HG02840 (cell line): ENCODE data around the gene RPL7A.
A peak's percentile ranks its signal among the peaks of the same experiment; 100 is the strongest.
"Not testable (repeated sequence)": the region's sequence is repeated elsewhere in the genome, so short reads cannot be mapped to it uniquely, and the experiment has no call there.

Experiments used
- ATAC-seq: cut with Tn5 transposase; IDR thresholded peaks from one replicate; pipeline ENCODE4 v1.9.1; 2021; ENCODE audit warnings: mild to moderate bottlenecking, moderate library complexity, moderate number of reproducible peaks; ENCODE audit not compliant: unreplicated experiment, low FRiP score

RPL7A gene

DNA sequence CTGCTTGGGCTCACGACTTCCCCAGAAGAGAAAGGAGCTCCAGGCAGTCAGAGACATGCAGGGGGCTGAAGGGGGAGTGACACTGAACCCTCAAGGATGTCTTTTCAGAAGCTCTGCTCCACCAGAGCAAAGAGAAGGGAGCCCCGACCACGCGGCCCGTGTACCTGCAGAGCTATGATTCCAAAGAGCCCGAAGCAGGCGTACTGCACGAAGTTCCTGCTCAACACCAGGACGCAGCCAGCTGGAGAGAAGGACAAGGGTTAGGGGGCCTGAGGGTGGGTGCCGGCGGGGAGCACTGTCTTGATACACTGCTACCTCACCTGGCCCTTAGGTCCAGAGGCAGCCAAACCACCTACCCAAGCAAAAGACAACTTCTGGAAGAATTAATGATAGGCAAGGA, 18.4 kb downstream of the RPL7A start:
- no peak for ATAC-seq

DNA sequence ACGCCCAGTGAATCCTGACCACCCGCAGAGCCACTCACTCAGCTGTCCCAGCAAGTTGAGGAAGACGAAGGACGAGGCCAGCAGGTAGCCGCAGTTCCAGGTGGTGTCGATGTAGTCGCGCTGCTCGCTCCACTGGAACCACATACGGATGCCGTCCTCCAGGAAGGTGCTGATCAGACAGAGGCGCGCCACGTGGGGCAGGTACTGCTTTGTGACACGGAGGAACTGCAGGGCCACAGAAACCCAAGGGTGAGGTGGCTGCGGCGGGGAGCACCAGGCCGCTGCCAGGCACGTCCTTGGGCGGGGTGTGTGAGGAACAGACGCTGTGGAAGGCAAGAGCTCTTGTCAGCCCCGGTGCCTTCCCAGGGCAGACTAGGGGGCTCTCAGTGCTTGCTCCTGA, 19.2 kb downstream of the RPL7A start:
- ATAC-seq = no peak

DNA sequence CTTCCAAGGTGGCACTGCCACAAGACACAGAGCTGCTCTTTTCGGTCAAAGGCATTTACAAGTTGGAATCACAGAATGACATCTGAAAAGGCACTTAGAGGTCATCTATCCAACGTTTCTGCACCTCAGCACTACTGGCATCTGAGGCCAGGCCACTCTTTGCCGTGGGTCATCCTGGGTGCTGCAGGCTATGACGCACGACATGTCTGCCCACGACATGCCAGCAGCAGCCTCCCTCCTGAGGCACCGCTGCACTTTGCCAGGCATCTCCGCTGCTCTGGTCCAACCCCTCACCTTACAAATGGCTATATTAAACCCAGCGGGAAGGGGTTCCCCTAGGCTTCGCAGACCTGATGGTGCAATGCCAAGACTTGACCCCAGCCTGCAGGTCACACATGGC, 19.8 kb downstream of the RPL7A start:
- no peak for ATAC-seq

DNA sequence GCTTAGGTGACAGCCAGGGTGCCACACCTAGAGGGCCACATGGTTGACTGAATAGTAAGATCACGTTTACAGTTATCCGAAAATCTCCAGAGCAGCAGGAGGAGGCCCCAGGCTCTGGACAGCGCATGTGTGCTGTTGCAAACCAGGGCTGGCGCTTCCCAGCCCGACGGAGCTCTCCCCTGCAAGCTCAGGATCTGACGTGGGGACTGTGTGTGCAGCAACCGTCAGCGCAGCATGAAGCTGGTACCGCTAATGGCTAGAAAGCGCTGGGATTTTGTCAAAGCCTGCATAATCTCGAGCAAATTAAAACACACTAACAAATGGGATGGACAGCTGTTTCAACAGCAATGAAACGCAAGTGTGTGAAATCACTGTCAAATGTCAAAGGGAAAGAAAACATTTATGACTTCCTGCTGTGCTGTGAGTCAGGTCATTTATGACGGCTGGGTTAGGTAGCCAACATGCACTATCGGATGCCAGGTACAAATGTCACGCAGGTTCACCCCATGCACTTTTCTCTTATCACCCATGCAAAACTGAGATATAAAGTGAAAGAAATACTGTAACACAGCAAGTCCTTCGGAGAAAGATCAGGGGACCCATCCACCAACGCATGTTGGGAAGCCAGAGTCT, 20.3 kb downstream of the RPL7A start:
- no peak for ATAC-seq

DNA sequence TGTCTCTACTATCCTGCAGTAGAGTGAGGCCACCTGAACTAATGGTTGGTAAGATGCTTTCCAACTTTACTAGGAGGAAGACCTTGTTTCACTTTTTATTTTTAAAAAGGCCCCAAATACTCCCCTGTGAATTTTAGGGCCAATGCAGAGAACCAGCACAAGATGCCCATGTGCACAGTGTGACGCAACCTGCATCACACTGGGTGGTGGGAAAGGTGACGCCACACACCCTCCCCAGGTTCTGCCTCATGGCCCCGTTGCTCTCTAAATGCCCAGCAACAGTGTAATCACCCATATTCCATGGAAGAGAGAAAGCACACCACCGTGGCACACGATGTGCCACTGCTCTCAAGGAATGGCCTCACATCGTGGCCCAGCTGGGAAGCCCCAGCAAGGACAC, 21.4 kb downstream of the RPL7A start:
- no peak for ATAC-seq

DNA sequence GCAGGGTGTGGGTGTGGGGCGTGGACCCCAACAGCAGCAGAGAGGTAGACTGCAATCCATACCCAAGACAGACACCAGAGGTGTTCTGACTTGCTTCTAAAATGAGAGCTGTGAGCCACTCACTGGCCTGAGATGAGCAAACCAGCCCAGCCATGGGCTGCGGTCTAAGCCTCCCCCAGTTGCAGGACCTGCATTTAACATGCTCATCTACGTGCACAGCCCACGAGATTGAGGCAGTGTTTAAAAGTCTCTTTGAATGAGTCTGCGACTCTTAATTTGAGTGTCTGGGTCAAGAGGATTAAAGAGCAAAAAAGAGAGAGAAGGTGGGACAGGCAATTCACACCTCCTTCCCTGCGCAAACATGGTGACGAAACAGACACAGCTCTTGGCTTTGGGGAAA, 21.9 kb downstream of the RPL7A start:
- no peak for ATAC-seq

DNA sequence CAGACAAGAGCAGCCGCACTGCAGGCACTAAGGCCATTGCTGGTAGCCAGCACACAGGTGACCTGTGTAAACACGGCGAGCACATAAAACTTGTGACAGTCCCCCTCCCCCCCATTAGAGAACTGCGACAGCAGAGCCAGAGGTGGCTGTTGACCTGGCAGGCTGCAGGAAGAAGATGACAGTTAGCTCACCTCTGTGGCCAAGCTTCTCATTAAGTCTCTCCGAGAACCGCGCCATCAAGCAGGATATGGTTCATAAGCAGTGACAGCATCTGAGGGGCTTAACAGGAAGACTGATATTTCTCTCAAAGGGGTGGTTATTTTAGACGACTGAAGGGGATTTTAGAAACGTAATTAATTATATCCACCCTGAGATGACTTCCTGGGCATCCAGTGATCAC, 22.7 kb downstream of the RPL7A start:
- ATAC-seq = no peak

DNA sequence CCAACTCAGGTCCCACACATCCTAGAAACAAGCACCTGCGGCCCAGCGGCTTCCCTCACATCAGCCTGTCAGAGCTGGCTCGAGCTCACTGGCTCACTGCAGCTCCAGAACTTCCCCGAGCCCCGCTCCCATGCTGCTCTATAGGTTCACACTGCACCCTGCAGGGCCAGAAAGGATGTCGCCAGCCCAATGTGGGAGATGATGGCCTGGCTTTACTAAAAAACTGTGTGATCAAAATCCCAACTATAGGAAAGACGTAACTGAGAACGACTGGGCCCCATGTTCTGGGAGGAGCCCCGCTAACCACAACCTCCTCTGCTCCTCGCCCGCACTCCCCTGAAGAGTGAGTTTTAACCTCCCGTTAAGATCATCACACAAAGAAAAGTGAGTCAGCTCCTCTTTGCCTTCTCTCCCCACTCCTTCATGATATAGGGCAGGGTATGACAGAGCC, 23.3 kb downstream of the RPL7A start:
- no peak for ATAC-seq

DNA sequence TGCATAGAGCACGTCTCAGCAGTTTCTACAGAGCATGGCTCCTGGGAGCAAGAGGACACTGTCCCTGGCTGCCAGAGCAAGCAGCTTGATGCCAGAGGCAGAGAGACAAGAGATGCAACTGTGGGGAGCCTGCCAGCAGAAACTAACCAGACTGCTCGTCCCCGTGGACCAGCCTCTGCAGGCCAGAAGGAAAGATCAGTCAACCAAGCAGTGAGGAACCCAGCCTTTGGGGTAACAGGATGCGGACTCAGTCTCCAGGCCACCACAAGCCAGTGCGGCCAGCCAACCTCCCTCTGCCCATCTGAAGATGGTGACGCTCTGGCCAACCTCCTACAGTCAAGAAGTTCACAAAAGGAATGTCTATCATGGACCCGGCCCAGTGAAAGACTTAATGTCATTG, 24.1 kb downstream of the RPL7A start:
- ATAC-seq = no peak

DNA sequence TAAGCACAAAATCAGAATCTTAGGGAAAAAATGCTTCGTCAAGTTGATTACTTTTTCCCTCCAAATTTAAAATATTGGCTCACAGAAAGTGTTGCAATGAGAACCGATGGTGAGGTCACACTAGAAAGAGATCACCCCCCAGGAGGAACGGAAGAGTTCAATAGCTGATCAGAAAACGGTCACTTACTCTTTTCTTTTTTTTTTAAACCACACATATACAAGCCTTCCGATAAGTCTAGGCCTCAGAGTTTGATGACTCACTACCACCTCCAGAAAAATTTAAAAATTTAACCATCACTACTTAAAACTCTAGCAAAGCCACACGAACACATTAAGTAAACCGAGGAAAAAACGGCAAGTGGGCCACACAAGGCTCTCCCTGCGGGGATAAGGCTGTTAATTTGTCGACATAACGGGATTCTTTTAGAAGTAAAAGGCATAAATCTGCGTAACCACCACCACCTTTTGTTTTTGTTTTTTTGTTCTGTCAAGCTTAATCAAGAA, 26.6 kb downstream of the RPL7A start:
- no peak for ATAC-seq

DNA sequence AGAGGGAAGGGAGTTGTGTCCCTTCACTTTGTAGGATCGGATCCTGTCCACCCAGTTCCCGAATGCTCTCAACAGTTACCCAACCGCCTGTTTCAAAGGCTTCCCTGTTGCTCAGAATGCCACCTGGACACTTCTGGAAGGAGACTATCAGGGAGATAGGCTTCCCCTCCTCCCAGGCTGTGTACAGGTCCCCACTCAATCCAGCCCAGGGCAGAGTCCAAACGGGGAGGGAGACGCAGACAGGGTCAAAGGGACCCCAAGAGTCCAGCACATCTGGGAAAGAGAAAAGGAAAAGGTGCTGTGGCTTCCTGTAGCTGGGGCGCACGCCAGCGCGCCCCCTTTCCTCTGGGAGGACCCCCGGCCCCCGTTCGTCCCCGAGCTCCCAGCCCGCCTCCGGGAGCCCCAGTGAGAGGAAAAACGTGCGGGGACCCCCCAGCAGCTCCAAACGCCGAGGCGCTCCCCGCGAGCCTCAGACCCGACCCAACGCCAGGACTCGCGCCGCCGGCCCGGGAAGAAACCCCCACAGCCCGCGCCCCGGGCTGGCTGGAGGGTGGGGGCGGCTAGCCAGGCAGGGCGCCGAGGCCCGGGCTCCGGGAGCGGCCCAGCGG, 27.2 kb downstream of the RPL7A start:
- peak; percentile 12 for ATAC-seq

DNA sequence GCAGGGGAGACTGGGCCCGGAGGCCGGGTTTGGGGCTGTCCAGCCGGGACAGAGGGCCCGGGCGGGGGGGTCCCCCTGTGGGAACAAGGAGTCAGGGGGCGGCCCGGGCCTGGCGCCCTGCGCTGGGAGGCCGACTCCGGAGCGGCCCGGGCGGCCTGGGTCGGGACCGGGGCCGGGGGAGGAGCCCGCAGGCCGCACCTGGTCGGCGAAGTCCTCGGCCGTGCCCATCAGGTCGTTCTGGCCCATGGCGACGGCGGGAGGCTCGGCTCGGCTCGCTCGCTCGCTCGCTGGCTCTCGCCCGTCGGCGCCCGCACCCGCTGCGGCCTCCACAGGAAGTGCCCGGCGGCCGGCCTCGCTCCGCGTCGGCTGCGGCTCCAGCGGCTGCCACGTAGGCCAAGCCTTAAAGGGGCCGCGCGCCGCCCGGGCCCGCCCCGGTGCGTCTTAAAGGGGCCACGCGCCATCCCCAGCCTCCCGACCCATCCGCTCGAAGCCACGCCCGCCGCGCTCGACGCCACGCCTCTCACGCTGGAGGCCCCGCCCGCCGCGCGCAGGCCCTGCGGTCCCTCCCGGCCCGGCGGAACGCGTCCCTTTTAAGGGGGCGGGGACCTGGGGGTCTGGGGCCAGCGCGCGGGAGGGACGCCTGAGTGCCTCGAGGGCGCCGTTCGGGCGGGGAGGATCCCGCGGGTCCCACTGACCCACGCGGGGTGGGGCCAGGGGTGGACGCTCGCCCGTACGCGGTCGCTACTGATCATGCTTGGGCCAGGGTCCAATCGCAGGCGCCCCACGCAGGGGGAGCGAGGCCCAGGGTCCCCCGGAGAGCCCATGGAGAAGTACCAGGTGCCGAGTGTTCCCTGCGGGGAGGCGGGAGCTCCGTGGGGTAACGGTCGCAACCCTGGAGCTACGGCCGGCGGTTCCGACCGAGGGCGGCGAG, 28.0 kb downstream of the RPL7A start, which contains the start of the genes STKLD1 and SURF4:
Gene STKLD1, plus strand, starts transcription at position 643 of the 931 bp plus-strand sequence. Its CDS starts 108 bp downstream, at position 751.
Gene SURF4, minus strand, starts transcription at position 337 of the 931 bp plus-strand sequence. Its CDS starts 91 bp downstream, at position 246.
- peak; percentile 81 for ATAC-seq

DNA sequence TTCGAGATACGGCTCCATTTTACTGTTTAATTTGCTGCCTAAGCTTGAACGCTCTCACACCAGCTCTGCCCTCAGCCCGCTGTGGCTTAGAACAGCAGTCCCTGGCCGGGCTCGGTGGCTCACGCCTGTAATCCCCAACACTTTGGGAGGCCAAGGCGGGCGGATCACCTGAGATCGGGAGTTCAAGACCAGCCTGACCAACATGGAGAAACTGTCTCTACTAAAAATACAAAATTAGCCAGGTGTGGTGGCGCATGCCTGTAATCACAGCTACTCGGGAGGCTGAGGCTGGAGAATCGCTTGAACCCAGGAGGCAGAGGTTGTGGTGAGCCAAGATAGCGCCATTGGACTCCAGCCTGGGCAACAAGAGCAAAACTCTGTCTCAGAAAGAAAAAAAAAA, 29.3 kb downstream of the RPL7A start:
- not testable (repeated sequence) for ATAC-seq

DNA sequence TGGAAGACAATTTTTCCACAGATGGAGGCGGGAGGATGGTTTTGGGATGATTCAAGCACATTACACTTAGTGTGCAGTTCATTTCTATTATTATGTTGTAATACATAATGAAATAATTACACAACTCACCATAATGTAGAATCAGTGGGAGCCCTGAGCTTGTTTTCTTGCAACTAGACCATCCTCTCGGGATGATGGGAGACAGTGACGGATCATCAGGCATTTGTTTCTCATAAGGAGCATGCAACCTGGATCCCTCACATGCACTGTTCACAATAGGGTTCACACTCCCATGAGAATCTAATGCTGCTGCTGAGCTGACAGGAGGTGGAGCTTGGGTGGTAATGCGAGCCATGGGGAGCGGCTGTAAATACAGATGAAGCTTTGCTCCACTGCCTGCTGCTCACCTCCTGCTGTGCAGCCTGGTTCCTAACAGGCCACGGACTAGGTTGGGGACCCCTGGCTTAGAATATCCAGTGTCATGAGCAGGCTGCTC, 29.8 kb downstream of the RPL7A start:
- ATAC-seq = no peak

DNA sequence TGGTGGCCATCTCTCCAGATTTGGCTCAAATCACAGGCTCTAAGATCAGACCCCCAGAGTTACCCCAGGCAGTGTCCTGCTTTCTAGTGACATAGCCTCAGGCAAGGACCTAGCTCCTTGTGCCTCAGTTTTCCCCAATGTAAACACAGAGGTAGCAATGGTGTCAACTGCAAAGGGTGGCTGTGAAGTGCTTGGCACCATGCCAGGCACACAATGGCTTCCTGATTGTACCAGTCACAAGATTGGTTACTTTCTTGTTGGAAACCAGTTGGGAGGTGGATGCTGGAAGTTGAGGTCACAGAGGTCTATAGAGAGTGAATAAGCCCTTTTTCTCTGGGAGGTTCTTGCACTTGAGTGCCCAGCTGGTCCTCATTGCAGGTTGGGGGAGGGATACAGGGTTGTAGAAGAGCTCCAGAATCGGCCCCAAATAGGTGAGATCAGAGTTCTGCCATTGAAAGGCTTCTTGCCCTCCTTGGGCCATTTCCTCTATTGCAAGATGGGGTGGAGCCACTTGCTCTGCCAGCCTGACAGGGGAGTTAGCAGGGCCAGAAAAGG, 30.5 kb downstream of the RPL7A start:
- no peak for ATAC-seq

DNA sequence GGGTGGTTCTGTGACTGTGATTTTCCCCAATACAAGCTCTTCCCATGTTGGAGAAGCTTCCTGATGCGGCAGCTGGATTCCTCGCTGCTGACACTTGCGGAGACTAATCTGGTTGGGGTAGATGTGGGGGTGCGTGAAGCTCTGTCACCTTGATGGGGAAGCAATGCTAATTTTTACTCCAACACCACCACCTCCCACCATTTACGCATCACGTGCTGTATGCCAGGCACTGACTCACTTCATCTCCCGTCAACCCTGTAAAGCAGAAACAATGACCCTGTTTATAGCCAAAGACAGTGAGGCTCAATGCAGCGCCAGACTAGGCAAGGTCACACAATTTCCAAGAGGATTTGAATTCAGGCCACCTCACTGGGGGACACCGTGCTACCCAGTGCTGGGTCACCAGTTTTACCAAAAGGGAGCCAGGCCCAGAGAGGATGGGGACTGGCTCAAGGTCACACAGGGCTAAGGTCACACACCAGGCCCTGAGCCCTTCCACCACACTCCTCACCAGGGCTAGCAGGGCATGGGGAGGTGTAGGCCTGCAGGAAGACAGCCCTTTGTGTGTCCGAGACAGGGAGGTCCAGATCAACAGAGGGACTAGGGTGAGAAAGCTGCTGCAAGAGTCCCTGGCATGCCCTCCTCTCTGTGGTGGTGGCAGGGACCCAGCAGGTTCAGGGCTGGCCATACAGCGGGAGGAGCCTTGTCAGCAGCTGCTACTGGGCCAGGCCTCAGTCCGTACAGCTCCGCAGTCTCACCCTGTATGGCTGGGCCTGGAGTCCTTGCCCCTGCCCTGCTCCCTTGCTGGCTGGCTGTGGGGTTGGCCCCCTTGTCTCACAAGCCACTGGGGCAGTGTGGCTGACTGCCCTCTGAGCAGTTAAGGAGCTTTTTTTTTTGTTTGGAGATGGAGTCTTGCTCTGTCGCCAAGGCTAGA, 31.4 kb downstream of the RPL7A start:
- ATAC-seq = no peak

DNA sequence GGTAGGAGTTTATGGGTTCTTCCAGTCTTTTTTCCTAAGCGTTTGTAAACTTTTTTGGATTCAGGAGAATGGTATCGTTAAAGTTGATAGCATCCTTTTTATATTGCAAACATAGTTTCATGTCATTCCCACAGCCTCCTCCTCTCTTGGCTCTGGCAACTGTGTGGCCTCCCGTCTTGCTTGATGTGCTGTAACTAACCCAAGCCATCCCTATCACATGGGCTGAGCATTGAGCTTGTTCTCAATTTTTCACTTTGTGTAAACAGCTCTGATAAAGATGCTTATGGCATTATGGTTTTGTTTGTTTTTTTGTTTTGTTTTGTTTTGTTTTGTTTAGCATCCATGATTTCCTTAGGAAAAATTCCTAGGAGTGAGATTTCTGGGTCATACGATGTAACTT, 32.7 kb downstream of the RPL7A start:
- no peak for ATAC-seq

DNA sequence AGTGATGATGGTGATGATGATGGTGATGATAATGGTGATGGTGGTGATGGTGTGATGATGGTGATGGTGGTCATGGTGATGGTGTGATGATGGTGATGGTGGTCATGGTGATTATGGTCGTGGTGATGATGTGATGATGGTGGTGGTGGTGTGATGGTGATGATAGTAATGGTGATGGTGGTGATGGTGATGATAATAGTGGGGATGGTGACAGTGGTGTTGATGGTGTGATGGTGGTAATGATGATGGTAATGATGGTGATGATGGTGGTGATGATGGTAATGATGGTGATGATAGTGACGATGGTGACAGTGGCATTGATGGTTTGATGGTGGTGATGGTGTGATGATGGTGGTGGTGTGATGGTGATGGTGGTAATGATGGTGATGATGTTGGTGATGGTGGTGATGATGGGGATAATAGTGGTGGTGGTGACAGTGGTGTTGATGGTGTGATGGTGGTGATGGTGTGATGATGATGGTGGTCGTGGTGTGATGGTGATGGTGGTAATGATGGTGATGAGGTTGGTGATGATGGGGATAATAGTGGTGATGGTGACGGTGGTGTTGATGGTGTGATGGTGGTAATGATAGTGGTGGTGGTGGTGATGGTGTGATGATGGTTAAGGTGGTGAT, 34.6 kb downstream of the RPL7A start:
- ATAC-seq = no peak

DNA sequence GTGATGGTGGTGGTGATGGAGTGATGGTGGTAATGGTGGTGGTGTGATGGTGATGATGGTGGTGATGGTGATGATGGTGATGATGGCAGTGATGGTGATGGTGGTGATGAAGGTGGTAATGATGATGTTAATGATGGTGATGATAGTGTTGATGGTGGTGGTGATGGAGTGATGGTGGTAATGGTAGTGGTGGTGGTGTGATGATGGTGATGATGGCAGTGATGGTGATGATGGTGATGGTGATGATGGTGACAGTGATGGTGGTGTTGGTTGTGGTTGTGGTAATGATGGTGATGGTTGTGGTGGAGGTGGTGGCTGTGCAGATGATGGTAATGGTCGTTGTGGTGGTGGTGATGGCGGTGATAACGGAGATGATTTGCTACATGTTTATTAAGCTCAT, 35.4 kb downstream of the RPL7A start:
- no peak for ATAC-seq
